Limb (tissue), 2 donors: ENCODE data around the gene ANKRD12.

Experiments
- DNase-seq, 2 donors: peaks; one replicate each; pipeline ENCODE4 v3.0.0-alpha.2; 2016; ENCODE audit errors: extremely low spot score in 2 of 2

ANKRD12 gene

DNA sequence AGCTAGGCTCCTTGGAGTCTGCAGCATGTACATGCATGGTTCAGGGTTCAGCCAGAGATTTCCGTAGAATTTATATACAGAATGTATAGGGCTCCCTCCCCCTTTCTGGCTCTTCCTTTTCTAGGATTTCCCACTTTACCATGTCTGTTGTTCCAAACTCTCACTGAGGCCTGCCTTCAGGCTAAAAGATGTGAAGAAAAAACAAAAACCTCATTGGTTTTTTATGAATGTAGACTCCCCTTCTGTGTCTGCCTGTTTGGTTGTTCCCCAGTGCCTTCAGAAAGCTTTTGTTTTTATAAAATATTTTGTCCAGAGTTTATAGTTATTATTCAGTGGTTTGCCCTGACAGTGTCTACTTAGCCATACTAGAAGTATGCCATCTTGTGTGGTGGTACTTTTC, 30.5 kb upstream of the ANKRD12 start:
- no peak for DNase-seq

DNA sequence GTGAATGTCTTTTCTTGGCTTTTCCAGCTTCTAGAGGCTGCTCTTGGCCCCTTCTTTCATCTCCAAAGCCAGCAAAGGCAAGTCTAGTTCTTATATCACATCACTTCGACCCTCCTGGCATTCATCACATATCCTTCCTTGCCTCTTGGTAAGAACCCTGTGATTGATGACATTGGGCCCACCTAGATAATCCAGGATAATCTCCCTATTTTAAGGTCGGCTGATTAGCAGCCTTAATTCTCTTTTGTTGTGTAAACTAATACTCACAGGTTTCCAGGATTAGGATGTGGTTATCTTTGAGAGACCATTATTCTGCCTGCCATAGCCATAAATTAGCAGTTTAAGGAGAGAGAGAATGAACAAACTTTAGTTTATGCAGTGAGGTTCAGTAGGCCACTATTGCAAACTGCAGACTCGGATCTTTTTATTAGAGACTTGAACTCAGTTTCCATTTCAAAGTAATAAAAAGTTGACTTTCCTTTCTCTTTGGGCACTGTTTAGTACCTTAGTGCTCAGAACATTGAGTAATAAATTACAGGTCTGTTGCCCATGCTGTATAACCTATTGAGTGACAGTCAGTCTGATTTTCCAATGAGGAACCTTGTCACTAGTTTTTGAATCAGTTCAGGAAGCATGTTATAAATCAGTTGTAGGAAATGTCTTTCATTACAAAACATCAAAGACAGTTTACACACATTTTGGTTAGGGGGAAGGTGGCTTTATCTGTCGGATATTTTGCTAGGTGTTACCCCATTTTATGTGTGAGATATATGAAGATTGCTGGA, 29.6 kb upstream of the ANKRD12 start:
- no peak for DNase-seq

DNA sequence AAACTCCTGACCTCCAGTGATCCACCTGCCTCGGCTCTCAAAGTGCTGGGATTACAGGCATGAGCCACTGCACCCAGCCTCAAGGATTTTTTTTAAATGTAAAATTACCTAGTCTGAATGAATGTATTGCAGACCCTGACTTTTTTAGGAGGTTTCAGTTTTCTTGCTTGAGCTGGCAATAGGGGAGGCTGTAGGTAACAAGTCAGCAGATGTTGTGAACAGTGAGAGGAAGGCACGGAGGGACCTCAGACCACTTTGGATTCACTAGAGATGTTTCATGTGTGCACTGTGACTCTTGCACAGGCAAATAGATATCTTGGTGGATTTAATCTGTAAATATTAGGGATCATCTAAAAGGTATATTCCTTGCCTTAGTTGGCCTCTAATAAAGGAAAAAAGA, 27.7 kb upstream of the ANKRD12 start:
- DNase-seq, result no peak

DNA sequence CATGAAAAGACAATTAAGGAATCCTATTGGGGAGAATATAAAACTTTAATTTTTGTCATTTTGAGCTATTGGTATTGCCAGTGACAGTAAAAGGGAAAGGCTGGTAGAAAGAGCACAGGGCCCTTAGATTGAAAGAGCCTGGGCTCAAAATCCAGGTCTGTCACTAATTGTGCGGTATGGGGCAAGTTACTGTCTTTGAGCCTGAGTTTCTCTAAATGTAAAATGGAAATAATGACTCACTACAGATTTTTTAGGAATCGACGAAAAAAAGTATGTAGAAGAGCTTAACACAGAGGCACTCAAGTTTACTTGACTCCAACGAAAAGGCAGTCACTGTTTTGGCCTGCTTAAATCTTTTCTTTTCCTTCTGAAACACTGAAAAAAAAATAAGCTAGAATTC, 27.1 kb upstream of the ANKRD12 start:
- DNase-seq, result no peak

DNA sequence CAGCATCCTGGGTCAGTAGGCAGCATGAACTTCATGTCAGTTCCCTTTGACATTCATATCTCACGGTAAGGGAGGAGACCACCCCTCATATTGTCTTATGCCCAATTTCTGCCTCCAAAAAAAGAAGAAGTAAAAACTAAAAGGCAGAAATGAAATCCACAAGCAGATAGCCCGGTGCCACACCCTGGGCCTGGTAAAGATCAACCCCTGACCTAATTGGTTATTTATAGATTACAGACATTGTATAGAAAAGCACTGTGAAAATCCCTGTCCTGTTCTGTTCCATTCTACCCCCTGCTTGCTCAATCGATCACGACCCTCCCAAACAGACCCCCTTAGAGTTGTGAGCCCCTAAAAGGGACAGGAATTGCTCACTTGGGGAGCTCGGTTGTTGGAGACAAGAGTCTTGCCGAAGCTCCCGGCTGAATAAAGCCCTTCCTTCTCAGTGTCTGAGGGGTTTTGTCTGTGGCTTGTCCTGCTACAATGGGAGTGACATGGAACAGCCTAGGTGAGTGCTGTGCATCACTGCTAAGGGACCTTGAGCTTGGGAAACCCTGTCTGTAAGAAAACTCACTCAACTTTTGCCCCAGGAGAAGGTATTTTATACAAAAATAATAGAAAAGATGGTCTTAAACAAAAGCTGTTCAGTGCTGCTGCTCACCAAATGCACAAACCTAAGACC, 23.0 kb upstream of the ANKRD12 start:
- DNase-seq, result no peak

DNA sequence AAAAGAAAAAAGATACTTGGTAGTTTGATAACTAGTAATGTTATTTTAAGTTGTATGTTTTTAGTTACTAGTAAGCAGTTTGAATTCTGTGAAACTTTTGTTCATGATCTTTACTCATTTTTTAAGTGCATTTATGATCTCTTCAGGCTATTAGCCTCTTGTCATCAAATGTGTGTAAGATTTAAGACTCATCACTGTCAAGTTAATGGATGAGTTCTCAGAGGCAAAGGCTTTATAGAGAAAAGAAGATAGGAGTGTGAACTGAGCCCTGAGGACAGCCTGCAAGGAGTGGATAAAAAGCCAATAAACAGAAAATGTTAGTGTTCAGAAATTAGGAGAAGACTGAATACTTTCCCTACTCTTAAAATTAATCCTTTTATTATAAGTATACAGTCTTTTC, 20.6 kb upstream of the ANKRD12 start:
- DNase-seq, result no peak

DNA sequence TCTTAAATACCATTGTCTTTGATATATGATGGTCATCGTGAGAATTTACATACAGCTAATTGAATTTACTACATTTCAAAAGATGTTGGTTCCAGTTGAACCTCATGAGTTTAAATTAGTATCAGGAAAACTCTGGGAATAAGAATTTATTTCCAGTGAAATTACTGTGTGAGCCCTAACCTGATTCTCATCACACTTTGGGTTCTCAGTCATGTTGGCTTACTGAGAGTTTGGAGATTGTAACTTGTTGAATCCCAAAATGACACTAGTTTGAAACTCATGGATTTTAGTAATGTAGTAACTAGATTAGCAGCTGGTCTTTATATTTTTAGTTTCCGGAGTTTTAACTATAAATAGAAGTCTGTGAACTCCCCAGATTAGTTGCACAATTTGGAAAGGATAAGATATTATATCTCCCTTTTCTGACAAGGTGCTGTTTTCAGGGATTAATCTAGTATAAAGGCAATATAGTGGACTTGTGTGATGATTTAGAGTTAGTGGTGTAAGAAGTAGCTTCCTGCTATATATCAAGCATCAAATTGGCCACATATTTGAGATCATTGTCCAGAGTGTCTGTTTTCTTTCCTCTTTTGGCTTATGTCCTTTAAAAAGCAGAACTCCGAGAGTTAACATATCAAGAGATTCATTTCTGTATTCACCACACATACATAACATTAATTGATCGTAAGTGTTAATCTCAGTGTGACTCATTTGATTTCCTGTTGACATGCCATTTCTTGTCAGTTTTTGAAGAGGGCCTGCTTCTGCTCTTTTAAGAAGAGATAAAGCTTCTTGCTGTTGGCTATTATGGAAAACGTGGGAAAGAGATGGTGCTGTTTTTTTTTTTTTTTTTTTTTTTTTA, 18.4 kb upstream of the ANKRD12 start:
- DNase-seq, result no peak

DNA sequence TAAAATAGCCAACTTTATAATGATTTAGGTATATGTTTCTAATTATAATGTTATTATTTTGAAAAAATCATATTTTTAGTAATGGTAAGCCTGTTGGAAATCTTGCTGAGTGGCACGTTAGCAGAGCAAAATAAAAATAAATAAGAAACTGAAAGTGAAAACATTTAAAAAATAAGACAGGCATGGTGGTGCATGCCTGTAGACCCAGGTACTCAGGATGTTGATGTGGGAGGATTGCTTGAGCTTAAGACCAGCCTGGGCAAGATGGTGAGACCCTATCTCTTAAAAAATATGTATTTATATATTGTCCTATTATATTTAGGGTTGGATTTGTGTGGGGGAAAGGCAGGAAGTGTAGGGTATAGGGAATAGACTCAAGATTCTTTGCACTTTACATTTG, 15.8 kb upstream of the ANKRD12 start:
- DNase-seq, result no peak

DNA sequence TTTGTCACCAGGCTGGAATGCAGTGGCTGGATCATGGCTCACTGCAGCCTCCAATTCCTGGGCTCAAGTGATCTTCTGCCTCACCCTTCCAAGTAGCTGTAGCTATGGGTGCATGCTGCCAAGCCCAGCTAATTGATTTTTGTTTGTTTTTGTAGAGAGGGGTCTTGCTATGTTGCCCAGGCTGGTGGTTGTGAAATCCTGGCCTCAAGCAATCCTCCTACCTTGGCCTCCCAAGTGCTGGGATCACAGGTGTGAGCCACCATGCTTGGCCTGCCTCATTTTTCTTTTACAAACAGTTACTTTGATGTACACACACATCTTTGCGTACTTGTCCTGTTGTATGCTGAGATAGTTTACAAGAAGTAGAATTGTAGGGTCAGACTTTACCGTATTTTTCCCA, 13.1 kb upstream of the ANKRD12 start:
- DNase-seq, result no peak

DNA sequence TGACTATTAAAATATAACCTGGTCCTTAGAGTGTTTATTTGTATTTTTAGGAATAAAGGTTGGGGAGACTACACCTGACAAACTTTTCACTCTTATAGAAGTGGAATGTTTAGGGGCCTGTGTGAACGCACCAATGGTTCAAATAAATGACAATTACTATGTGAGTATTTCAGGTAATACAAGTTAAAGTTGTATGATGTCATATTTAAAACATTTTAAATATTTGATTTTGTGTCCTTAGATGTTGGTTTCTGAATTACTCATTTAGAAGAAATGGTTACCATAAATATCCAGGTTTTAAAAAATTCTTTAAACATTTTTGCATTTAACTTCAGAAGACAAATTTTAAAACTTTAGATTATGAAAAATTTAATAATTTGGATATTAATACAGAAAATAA, 11.8 kb upstream of the ANKRD12 start:
- DNase-seq, result no peak

DNA sequence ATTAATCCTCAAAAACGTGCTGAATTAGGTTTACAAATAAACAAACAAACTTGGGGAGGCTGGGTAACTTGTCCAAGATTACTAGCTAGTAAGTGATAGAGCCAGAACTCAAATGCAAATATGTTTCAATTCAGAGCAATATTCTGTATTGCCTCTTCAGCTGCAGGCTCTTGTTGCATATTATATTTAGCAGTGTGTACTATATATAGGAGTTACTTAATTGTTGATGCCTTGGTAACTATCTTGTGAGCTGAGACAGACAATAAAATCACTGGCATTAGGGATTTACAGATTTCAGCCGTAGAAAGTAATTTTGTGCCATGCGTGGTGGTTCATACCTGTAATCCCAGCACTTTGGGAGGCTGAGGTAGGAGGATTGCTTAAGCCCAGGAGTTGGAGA, 10.2 kb upstream of the ANKRD12 start:
- DNase-seq, result no peak

DNA sequence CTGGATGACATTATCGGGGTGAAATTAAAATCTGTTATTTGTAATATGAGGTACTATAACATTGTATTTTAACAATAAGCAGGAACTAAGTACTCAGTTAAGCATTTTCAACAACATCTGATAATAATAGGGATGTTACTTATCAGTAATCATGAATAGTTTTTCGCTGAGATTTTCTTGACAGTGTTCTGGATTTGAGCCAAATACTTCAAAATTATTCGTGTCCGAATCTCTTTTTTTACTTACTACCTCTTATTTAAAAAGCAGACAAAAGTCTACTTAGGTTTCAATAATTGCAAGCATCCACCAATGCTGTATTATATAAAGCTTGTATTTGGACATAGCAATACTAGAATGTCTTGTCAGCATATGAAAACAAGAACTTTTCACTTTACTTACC, 6.4 kb upstream of the ANKRD12 start:
- no peak for DNase-seq

DNA sequence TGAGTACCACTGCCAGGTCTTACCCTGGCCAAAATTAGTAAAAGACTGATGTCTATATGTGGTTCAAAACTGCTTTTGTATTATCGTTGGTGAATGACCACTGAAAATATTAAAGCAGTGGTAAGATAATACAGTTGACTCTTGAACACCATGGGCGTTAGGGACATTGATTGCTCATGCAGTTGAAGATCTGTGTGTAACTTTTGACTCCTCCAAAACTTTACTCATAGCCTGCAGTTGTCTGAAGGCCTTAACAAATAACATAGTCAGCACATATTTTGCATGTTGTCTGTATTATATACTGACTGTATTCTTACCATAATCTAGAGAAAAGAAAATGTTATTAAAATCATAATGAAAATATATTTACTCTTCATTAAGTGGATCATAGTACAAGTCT, 5.8 kb upstream of the ANKRD12 start:
- no peak for DNase-seq

DNA sequence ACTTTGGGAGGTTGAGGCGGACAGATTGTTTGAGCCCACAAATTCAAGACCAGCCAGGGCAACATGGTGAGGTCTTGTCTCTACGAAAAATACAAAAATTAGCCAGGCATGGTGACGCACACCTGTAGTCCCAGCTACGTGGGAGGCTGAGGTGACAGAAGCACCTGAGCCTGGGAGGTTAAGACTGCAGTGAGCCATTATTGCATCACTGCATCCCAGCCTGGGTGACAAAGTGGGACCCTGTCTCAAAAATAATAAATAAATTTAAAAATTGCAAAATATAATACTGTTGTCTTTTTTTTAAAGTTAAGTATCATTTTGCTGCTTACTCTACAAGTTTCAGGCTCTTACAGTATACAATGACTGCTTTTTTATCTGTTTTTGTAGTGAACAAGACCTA, 4.0 kb upstream of the ANKRD12 start:
- DNase-seq, result no peak

DNA sequence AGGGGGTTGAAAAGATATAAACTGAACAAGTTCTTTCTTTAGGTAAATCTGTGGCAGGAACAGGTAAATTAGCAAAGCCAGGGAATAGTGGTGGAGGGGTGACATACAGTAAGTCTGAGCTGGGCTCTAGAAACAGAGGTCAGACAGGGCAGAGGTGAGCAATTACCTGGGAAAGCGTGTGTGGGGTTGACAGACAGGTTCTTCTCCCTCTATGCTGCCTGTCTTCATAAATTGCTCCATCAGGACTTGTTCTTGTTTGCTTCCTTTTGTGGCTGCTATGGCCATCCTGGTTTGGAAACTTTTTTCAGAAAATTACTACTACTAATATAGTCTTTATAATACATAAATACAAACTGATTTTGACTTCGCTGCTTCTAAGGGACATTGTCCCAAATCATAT, 3.4 kb upstream of the ANKRD12 start:
- no peak for DNase-seq

DNA sequence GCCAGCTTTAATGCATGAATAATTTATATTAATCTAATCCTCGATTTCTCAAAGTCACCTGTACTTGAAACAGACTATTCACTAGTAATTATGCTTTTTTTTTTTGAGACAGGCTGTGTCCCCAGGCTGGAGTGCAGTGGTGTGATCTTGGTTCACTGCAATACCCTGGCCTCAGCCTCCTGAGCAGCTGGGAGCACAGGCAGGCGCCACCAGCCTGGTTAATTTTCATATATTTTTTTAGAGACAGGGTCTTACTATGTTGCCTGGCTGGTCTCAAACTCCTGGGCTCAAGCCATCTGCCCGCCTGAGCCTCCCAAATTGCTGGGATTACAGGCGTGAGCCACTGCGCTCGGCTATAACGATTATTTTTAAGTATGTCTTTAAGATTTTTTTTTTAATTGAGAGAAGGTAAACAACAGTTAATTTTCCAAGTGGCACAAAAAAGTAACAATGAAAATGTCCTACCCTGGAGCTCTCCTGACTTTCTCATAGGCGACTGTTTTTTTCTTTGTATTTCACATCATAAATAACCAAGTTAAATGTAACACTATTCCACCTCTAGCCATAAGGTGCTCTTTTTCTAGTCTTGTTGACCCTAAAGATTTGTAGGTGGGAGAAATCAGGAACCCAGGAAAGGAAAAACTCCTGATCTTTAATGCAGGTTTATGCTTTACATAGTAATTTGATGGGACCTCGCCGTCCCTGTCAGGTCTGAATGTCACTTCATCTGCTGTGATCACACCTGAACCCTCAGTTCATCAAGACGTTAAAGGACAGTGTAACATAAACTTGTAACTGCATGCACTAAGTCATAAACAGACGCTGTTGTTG, 1.3 kb upstream of the ANKRD12 start:
- no peak for DNase-seq

DNA sequence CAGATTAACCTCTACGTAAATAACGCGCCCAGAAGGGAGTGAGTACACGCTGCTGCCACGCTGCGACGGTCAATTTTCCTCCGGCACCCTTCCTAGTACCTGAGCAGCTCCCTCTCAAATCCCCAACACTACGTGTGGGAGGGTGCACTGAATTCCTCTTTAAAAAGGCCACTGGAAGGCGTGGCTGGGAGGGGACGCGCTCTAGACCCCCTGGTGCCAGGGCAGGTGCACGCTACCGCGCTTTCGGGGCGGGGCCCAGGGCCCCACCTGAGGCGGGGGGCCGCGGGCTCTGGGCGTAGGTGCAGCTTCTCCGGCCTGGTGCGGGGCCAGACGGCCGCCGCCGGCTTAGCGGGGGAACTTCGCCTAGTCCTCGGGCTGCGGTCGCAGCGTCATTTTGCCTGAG, 668 bp upstream of the ANKRD12 start:
- DNase-seq, result no peak

DNA sequence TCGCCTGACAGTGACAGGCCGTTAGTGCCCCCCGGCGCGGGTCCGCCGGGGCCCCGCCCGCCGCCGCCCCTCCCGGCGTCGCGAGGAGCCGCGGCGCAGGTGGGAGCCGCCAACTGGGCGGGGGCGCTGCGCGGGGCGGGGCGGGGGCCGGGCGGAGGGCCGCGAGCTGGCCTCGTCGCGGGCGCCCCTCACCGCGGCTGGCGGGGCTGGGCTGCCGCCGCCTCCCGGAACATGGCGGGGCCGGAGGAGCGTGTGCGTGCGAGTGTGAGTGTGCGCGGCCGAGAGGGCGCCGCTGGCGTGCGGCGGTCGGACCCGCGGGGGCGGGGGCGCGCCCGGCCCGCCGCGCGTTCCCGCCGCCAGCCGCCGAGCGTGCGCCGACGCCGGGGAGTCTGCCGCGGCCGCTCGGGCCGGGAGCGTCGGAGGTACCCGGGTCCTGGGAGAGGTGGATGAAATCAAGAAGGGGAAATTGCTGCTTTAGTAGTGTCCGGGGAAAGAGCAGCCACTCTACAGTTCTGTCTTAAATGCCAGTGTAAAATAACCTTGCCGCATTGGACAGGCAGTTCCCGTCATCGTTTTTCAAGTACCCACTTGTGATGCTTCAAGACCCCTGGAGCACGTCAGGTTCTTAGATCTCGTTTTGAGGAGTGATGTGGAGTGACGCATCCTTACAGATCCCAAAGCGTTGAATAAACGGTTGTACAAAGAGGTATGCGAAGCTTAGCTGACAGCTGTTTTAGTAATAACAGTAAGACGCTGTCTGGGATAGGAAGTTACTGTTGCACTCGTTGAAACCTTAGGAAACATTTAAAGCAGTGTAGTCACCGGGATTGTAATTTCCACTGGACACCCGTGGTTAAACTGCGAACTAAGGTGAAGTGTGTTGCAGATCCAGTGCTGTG, 836 bp downstream of the ANKRD12 start:
- peak; percentile 68 to 84 for DNase-seq

DNA sequence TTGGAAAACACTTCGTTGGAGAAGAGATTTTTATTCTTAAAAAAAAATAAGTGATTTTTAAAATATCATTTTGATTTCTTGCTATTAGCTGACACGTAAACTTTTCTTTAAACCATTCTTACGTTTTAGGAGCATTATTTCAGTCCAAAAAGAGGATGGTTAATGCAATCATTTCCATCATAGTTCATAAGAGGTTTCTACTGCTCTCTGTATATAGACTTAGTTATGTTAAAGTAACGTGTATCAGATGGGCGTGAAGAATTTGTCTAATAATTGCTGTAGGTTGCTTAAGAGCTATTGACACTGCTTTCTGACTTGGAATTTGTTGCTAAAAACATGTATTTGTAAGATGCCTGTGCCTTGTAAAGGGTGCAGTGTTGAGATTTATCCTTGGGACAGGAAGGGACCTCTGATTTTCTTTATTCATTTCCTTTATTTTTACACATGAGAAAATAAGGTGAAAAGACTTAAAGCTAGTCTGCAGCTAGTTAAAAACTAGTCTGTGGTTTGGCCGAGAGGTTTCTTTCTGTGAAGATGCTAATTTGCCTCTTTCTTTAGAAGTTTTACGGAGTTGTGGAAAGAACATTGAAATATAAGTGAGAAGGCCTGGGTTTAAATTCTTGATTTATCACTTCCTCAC, 2.9 kb downstream of the ANKRD12 start:
- no peak for DNase-seq

DNA sequence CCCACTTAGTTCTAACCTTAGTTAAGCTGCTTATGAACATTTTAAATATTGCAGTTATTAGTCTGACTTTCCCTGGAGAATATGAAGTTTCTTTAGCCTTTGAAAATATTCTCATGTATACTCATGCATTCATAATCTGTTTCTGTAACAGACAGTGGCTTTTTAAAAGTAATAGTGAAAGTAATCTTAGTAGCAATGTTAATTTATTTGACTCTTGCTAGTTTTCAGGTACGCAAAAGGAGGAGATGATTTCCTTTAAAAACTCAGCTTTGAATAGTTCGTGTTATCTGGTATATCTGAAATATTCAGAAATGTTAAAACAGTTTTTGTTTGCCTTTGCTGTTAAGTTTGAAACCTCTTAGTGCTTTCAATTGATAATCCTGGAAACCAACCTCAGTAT, 3.8 kb downstream of the ANKRD12 start:
- no peak for DNase-seq
